Measurements from ENCODE around the gene MRPL36. TPM values are rescaled to one million over a fixed set of nuclear protein-coding genes. Genes with fewer than 3 reads are reported as not detected.
"Not testable (repeated sequence)": the region's sequence is repeated elsewhere in the genome, so short reads cannot be mapped to it uniquely, and the experiment has no call there.

Gene MRPL36
- polyA plus RNA-seq: 34.6 TPM
- long read RNA-seq, donor 1, transcript MRPL36-204 (2 exons, 686 nt): major isoform, 6 of 7 reads
- long read RNA-seq, donor 1, partial matches to known transcripts: 0 of 7 reads
- long read RNA-seq, donor 1, other reads (novel, unspliced or antisense): 0 of 7 reads
- long read RNA-seq, donor 2, transcript MRPL36-204 (2 exons, 686 nt): minor isoform, 12 of 461 reads
- long read RNA-seq, donor 2, transcript MRPL36-202 (2 exons, 610 nt): major isoform, 17 of 461 reads
- long read RNA-seq, donor 2, partial matches to known transcripts: 424 of 461 reads
- long read RNA-seq, donor 2, other reads (novel, unspliced or antisense): 8 of 461 reads
- long read RNA-seq, donor 3, transcript MRPL36-204 (2 exons, 686 nt): minor isoform, 12 of 552 reads
- long read RNA-seq, donor 3, transcript MRPL36-202 (2 exons, 610 nt): major isoform, 22 of 552 reads
- long read RNA-seq, donor 3, partial matches to known transcripts: 135 of 552 reads
- long read RNA-seq, donor 3, other reads (novel, unspliced or antisense): 381 of 552 reads
- long read RNA-seq, donor 4, partial matches to known transcripts: 0 of 1 reads
- long read RNA-seq, donor 4, other reads (novel, unspliced or antisense): 0 of 1 reads
- long read RNA-seq, donor 5, transcript MRPL36-202 (2 exons, 610 nt): major isoform, 12 of 148 reads
- long read RNA-seq, donor 5, partial matches to known transcripts: 14 of 148 reads
- long read RNA-seq, donor 5, other reads (novel, unspliced or antisense): 118 of 148 reads
- long read RNA-seq, donor 6, transcript MRPL36-204 (2 exons, 686 nt): minor isoform, 15 of 337 reads
- long read RNA-seq, donor 6, transcript MRPL36-202 (2 exons, 610 nt): major isoform, 18 of 337 reads
- long read RNA-seq, donor 6, partial matches to known transcripts: 92 of 337 reads
- long read RNA-seq, donor 6, other reads (novel, unspliced or antisense): 212 of 337 reads
- long read RNA-seq, donor 7, transcript MRPL36-202 (2 exons, 610 nt): major isoform, 5 of 10 reads
- long read RNA-seq, donor 7, transcript MRPL36-204 (2 exons, 686 nt): major isoform, 5 of 10 reads
- long read RNA-seq, donor 7, partial matches to known transcripts: 0 of 10 reads
- long read RNA-seq, donor 7, other reads (novel, unspliced or antisense): 0 of 10 reads
- long read RNA-seq, donor 8, transcript MRPL36-202 (2 exons, 610 nt): major isoform, 19 of 27 reads
- long read RNA-seq, donor 8, transcript MRPL36-204 (2 exons, 686 nt): minor isoform, 8 of 27 reads
- long read RNA-seq, donor 8, partial matches to known transcripts: 0 of 27 reads
- long read RNA-seq, donor 8, other reads (novel, unspliced or antisense): 0 of 27 reads
- long read RNA-seq, donor 9, transcript MRPL36-202 (2 exons, 610 nt): major isoform, 10 of 36 reads
- long read RNA-seq, donor 9, transcript MRPL36-204 (2 exons, 686 nt): major isoform, 10 of 36 reads
- long read RNA-seq, donor 9, partial matches to known transcripts: 15 of 36 reads
- long read RNA-seq, donor 9, other reads (novel, unspliced or antisense): 0 of 36 reads
- long read RNA-seq, donor 10, transcript MRPL36-202 (2 exons, 610 nt): major isoform, 14 of 19 reads
- long read RNA-seq, donor 10, transcript MRPL36-204 (2 exons, 686 nt): minor isoform, 5 of 19 reads
- long read RNA-seq, donor 10, partial matches to known transcripts: 0 of 19 reads
- long read RNA-seq, donor 10, other reads (novel, unspliced or antisense): 0 of 19 reads
- long read RNA-seq, donor 11, transcript MRPL36-202 (2 exons, 610 nt): major isoform, 11 of 20 reads
- long read RNA-seq, donor 11, partial matches to known transcripts: 0 of 20 reads
- long read RNA-seq, donor 11, other reads (novel, unspliced or antisense): 5 of 20 reads

DNA sequence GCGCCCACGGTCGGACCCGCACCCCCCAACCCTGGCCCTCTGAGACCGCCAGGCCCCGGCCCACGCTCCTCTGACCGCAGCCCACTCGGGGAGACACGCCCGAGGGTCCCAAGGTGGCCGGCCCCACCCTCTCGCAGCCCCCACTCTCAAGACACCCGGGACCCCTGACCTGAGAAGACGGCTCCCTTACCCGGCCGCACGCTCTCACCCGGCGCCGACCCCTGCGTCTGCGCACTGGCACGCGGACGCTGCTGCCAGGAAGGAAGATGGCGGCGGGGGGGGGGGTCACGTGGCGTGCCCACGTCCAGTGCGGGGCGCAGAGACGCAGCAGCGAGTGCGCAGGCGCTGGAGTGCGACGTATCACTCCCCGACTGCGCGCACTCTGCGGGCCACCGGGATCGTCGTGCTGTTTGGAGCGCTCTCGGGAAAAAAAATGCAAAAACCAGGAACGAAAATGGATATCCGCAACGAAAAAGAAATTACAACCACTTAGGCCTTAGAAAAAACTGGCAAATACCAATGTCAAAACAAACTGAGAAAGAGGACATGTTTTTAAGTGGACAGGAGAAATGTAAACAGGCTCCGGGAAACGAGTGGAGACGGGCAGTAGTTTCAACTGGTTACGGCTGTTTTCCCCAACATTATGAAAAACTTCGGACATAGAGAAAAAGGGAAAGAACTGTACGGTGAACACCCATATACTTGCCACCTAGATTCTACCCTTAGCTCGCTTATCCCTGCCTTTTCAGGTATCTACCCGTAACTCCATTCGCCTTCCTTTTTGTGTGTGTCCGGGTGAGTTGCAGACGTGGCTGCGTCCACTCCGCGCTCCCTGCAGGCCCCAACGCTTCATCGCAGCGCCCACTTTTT lies at the start of gene MRPL36:
TSS of gene MRPL36 (minus strand) at position 236 of the 870 bp plus-strand sequence. CDS start 902 bp downstream, outside the sequence.
- DNase-seq: peak; percentile 94 to 95
- WGBS (ENCODE audit: insufficient coverage, low lambda C conversion rate): 2% methylated on average over 9 of the region's 68 CpGs
- Histone ChIP-seq H3K27ac (ENCODE audit: low read length) (peak within 1 kb of the TSS; percentile 76), H3K9me3 (ENCODE audit: control insufficient read depth, low read depth, low read length) (no peaks in the 10 kb centered on the region), H3K27me3 (ENCODE audit: control insufficient read depth, insufficient read depth, low read length) (no peaks in the 10 kb centered on the region), H3K36me3 (ENCODE audit: control insufficient read depth, insufficient read depth, low read length) (peaks cover 37% of the 10 kb centered on the region), H3K4me3 (ENCODE audit: low read length) (peak within 1 kb of the TSS; percentile 86), H3K4me1 (ENCODE audit: control insufficient read depth, insufficient read depth, low read length) (peaks cover 2% of the 10 kb centered on the region)

DNA sequence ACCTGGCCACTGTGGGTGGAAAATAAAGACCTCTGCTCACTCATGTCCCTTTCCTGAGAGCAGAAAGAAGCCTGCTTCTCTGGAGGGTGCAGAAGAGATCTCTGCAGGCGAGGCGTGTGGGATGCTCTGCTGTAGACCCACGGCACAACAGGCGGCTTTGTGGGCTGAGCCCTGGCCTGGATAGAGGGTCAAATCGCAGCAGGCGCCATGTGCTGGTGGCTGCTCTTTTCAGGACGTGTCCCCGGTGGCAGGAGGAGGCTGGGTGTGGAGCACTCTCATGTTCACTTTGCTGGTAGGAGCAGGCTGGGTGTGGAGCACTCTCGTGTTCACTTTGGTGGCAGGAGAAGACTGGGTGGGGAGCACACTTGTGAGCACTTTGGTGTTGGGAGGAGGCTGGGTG lies 48.0 kb upstream of the MRPL36 start:
- Histone ChIP-seq H3K4me3 (ENCODE audit: low read length) (no peak overlapping the region), H3K9me3 (ENCODE audit: control insufficient read depth, low read depth, low read length) (no peaks in the 10 kb centered on the region), H3K27me3 (ENCODE audit: control insufficient read depth, insufficient read depth, low read length) (peaks cover 55% of the 10 kb centered on the region), H3K27ac (ENCODE audit: low read length) (no peak overlapping the region), H3K4me1 (ENCODE audit: control insufficient read depth, insufficient read depth, low read length) (no peaks in the 10 kb centered on the region), H3K36me3 (ENCODE audit: control insufficient read depth, insufficient read depth, low read length) (no peaks in the 10 kb centered on the region)
- no peak for DNase-seq
- WGBS (ENCODE audit: insufficient coverage, low lambda C conversion rate): no CpG with 5 or more reads among the region's 9 CpGs

DNA sequence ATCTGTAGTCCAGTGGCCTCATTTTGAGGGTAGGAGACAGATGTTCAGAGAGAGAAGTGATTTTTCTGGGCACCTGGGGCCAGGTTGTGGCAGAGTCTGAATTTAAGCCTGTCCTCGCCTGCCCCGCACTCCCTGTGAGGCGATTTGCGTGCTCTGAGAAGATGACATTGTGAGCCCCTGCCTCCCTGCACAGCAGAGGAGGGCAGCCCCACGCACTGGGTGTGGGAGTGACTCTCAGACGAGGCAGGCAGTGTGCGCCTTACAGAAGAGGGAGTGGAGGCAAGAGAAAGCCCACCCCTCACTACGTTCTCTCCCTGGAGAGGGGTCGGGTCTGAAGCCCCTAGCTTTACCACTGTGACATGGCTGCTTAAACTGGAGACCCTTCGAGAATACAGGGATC lies 47.4 kb upstream of the MRPL36 start:
- Histone ChIP-seq H3K36me3 (ENCODE audit: control insufficient read depth, insufficient read depth, low read length) (no peaks in the 10 kb centered on the region), H3K4me3 (ENCODE audit: low read length) (no peak overlapping the region), H3K9me3 (ENCODE audit: control insufficient read depth, low read depth, low read length) (no peaks in the 10 kb centered on the region), H3K27me3 (ENCODE audit: control insufficient read depth, insufficient read depth, low read length) (peaks cover 54% of the 10 kb centered on the region), H3K4me1 (ENCODE audit: control insufficient read depth, insufficient read depth, low read length) (no peaks in the 10 kb centered on the region), H3K27ac (ENCODE audit: low read length) (no peak overlapping the region)
- no peak for DNase-seq
- no CpG with 5 or more reads among the region's 10 CpGs for WGBS (ENCODE audit: insufficient coverage, low lambda C conversion rate)

DNA sequence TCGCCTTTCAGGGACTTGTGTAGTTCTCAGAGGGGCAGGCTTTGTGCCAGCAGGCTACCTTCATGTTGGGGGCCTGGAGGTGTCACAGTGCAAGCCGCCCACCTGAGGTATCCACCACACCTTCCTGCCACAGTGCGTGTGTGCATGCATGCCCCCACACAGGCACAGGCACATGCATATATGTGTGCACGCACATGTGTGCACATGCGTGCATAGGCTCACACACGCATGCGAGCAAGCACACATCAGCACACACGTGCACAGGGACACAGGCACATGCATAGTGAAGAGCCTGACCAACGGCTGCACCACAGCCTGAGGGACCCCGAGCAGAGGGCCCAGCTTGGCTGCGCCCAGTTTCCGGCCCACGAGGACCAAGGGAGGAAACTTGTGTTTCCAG lies 46.9 kb upstream of the MRPL36 start:
- DNase-seq: no peak
- no peaks in the 10 kb centered on the region for H3K4me1 ChIP-seq (ENCODE audit: control insufficient read depth, insufficient read depth, low read length)
- no peak overlapping the region for H3K4me3 ChIP-seq (ENCODE audit: low read length)
- peaks cover 54% of the 10 kb centered on the region for H3K27me3 ChIP-seq (ENCODE audit: control insufficient read depth, insufficient read depth, low read length)
- H3K27ac ChIP-seq (ENCODE audit: low read length): no peak overlapping the region
- no peaks in the 10 kb centered on the region for H3K36me3 ChIP-seq (ENCODE audit: control insufficient read depth, insufficient read depth, low read length)
- WGBS (ENCODE audit: insufficient coverage, low lambda C conversion rate): no CpG with 5 or more reads among the region's 13 CpGs
- H3K9me3 ChIP-seq (ENCODE audit: control insufficient read depth, low read depth, low read length): no peaks in the 10 kb centered on the region

DNA sequence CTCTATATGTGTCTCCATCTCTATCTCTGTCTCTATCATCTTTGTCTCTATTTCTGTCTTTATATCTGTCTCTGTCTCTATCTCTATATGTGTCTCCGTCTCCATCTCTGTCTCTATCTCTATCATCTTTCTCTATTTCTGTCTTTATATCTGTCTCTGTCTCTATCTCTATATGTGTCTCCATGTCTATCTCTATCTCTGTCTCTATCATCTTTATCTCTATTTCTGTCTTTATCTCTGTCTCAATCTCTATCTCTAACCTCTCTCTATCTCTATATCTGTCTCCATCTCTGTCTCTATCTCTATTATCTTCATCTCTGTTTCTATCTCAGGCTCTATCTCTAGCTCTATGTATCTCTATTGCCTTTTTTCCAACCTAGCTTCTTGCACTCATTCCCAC lies 46.1 kb upstream of the MRPL36 start:
- Histone ChIP-seq H3K36me3 (ENCODE audit: control insufficient read depth, insufficient read depth, low read length) (no peaks in the 10 kb centered on the region), H3K9me3 (ENCODE audit: control insufficient read depth, low read depth, low read length) (no peaks in the 10 kb centered on the region), H3K4me3 (ENCODE audit: low read length) (no peak overlapping the region), H3K27me3 (ENCODE audit: control insufficient read depth, insufficient read depth, low read length) (peaks cover 54% of the 10 kb centered on the region), H3K27ac (ENCODE audit: low read length) (no peak overlapping the region), H3K4me1 (ENCODE audit: control insufficient read depth, insufficient read depth, low read length) (no peaks in the 10 kb centered on the region)
- 88% methylated on average over 1 of the region's 1 CpG for WGBS (ENCODE audit: insufficient coverage, low lambda C conversion rate)
- no peak for DNase-seq

DNA sequence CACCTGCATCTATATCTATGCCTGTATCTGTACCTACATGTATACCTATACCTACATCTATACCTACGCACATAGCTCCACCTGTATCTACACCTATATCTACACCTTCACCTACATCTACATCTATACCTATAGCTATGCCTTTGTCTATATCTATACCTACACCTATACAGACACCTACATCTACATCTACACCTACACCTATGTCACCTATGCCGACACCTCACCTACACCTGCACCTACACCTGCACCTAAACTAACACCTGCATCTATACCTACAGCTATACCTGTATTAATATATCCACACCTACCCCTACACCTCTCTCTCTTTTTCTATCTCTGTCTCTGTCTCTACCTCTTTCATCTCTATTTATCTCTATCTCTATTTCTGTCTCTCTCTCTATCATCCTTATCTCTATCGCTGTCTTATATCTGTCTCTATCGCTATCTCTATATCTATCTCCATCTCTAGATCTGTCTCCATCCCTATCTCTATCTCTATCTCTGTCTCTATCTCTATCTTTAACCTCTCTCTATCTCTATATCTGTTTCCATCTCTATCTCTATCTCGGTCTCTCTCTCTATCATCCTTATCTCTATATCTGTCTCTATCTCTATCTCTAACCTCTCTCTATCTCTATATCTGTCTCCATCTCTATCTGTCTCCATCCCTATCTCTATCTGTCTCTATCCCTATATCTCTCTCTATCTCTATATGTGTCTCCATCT lies 45.2 kb upstream of the MRPL36 start:
- WGBS (ENCODE audit: insufficient coverage, low lambda C conversion rate): 96% methylated on average over 4 of the region's 5 CpGs
- H3K36me3 ChIP-seq (ENCODE audit: control insufficient read depth, insufficient read depth, low read length): no peaks in the 10 kb centered on the region
- H3K9me3 ChIP-seq (ENCODE audit: control insufficient read depth, low read depth, low read length): no peaks in the 10 kb centered on the region
- peaks cover 54% of the 10 kb centered on the region for H3K27me3 ChIP-seq (ENCODE audit: control insufficient read depth, insufficient read depth, low read length)
- H3K4me1 ChIP-seq (ENCODE audit: control insufficient read depth, insufficient read depth, low read length): no peaks in the 10 kb centered on the region
- no peak overlapping the region for H3K27ac ChIP-seq (ENCODE audit: low read length)
- H3K4me3 ChIP-seq (ENCODE audit: low read length): no peak overlapping the region
- no peak for DNase-seq

DNA sequence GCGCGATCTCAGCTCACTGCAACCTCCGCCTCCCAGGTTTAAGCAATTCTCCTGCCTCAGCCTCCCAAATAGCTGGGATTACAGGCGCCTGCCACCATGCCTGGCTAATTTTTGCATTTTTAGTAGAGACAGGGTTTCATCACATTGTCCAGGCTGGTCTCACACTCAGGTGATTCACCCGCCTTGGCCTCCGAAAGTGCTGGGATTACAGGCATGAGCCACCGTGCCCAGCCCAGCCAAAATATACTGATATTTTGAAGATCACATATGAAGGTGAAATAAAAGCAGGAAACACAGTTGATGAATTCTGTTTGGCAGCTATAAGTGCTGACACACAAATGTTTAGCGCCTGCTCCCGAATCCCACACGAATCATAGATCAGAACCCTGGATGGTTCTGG lies 44.1 kb upstream of the MRPL36 start:
- peaks cover 51% of the 10 kb centered on the region for H3K27me3 ChIP-seq (ENCODE audit: control insufficient read depth, insufficient read depth, low read length)
- H3K27ac ChIP-seq (ENCODE audit: low read length); DNase-seq; H3K9me3 ChIP-seq (ENCODE audit: control insufficient read depth, low read depth, low read length); H3K36me3 ChIP-seq (ENCODE audit: control insufficient read depth, insufficient read depth, low read length); H3K4me3 ChIP-seq (ENCODE audit: low read length); H3K4me1 ChIP-seq (ENCODE audit: control insufficient read depth, insufficient read depth, low read length): not testable (repeated sequence)
- WGBS (ENCODE audit: insufficient coverage, low lambda C conversion rate): no CpG with 5 or more reads among the region's 10 CpGs

DNA sequence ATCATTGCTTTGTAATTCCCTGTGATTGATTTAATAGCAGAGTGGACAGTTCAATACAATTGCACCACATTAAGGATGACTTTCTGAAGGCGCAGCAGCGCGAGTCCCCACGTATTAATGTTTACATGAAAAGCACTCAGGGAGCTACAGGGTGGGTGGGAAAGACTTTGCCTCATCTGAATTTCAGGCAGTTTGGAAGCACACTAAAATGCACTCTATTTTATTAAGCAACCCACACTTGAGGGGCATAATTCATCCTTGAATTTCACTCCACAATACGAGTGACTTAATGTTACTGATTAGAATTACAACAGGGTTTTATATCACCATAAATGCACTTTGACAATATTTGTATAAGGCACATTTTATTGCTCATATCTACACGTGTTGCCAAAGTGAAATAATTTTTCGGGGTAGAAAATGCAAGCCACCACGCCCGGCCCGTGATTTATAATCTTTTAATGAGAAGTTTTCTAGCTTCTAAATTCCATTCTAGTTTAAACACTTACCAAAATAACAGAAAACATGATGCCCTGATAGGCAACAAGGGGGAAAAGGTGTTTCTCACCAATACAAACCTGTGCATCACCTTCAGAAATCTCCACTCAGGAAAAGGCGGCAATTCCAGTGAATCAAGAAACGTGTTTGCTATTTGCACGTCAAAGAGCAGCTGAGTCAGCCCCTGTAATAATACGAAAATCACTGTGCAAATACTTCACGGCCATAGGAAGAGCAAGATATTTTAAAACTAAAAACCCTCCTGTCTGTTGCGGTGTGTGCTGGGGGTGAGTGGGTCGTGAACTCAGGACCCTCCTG lies 42.6 kb upstream of the MRPL36 start:
- H3K27me3 ChIP-seq (ENCODE audit: control insufficient read depth, insufficient read depth, low read length): peaks cover 47% of the 10 kb centered on the region
- no peak overlapping the region for H3K4me3 ChIP-seq (ENCODE audit: low read length)
- H3K27ac ChIP-seq (ENCODE audit: low read length): no peak overlapping the region
- no peak for DNase-seq
- H3K9me3 ChIP-seq (ENCODE audit: control insufficient read depth, low read depth, low read length): no peaks in the 10 kb centered on the region
- 7% methylated on average over 4 of the region's 17 CpGs for WGBS (ENCODE audit: insufficient coverage, low lambda C conversion rate)
- H3K36me3 ChIP-seq (ENCODE audit: control insufficient read depth, insufficient read depth, low read length): no peaks in the 10 kb centered on the region
- H3K4me1 ChIP-seq (ENCODE audit: control insufficient read depth, insufficient read depth, low read length): no peaks in the 10 kb centered on the region

Measured in large intestine (tissue), 12 donors.